H1 (cell line): ENCODE data around the gene KCTD2. TPM values are rescaled to one million over a fixed set of nuclear protein-coding genes. Genes with fewer than 3 reads are reported as not detected.

Experiments used
- BRCA1 ChIP-seq: IDR thresholded peaks from 2 replicates; pipeline ENCODE4 v1.6.1; 2012; ENCODE audit warnings: low read depth, low read length, improper control_type of control experiment
- CBX8 ChIP-seq: fragments of 300-800, 300-1000 bp; sonication (generic); IDR thresholded peaks from 2 replicates; pipeline ENCODE4 v1.7.1; 2016; ENCODE audit warnings: low read depth, low read length, borderline replicate concordance
- CHD7 ChIP-seq: fragments of 300-600 bp; sonication (generic); IDR thresholded peaks from 2 replicates; pipeline ENCODE4 v1.7.1; 2012; ENCODE audit warnings: low read length, moderate library complexity, mild to moderate bottlenecking, inconsistent platforms; ENCODE audit not compliant: insufficient replicate concordance
- CREB1 ChIP-seq: IDR thresholded peaks from 2 replicates; pipeline ENCODE4 v1.6.1; 2012; ENCODE audit warnings: inconsistent platforms
- HDAC6 ChIP-seq: IDR thresholded peaks from one replicate; pipeline ENCODE4 v1.7.1; 2012; ENCODE audit warnings: low read depth, mild to moderate bottlenecking, inconsistent platforms, low read length, moderate library complexity
- RAD21 ChIP-seq, 2 experiments: IDR thresholded peaks in 1 of 2; conservative IDR thresholded peaks in 1 of 2; 2 replicates each; pipeline ENCODE4 v1.6.1; 2011; ENCODE audit warnings: low read depth in 2 of 2, low read length in 2 of 2, improper control_type of control experiment in 1 of 2, inconsistent platforms in 1 of 2, mild to moderate bottlenecking in 1 of 2, moderate library complexity in 1 of 2
- SIRT6 ChIP-seq: IDR thresholded peaks from one replicate; pipeline ENCODE4 v1.7.1; 2012; ENCODE audit warnings: low read length, inconsistent platforms
- SP1 ChIP-seq: IDR thresholded peaks from 2 replicates; pipeline ENCODE4 v1.6.1; 2011; ENCODE audit warnings: low read depth, low read length
- SRF ChIP-seq: IDR thresholded peaks from 2 replicates; pipeline ENCODE4 v1.6.1; 2011; ENCODE audit warnings: mild to moderate bottlenecking, low read depth, low read length, moderate library complexity
- TAF7 ChIP-seq: optimal IDR thresholded peaks from 2 replicates; pipeline ENCODE3; 2011; ENCODE audit warnings: low read depth, mild to moderate bottlenecking, inconsistent platforms, low read length, moderate library complexity, borderline replicate concordance
- polyA plus RNA-seq, 7 experiments: library from polyadenylated mRNA; depleted of rRNA in 3 of 7; stranded (reverse) in 5 of 7; unstranded in 2 of 7; fragments of >200 nt in 5 of 7; fragments of 200-250 nt in 2 of 7; gene quantifications; 1 replicate in 5 of 7; 2 replicates in 1 of 7; 4 replicates in 1 of 7; pipeline versions ENCODE4 v1.2.1 to v1.2.3, GENCODE V29; 2011 to 2013; ENCODE audit warnings: missing spikeins in 2 of 7, mixed read lengths in 2 of 7
- total RNA-seq: library from RNA; stranded (reverse); fragmentation: NEBNext Ultra II Directional; extraction: Animal tissue kit (Norgen Biotek cat#: 25700); gene quantifications from 2 replicates; pipeline ENCODE4 v1.2.1, GENCODE V29; 2021

Gene KCTD2
- total and polyA plus RNA-seq, 2 of the 8 experiments (the other 6 are each of a cell fraction or from before 2014, with no cell fraction given) = 33.7 to 36.8 TPM

- TF ChIP-seq RAD21 (IDR thresholded peaks at IDR 0.05 in 1 of 2, conservative IDR thresholded peaks at IDR 0.05 in 1 of 2; ENCODE audit: low read depth in 2 of 2, low read length in 2 of 2) = 0 out of 4 replicates have a peak, but pooled peaks of 1 of the 2 experiments have one; percentile 3
- no peak for TF ChIP-seq CREB1
- TF ChIP-seq BRCA1 = no peak
- no peak for TF ChIP-seq CBX8
- TF ChIP-seq SIRT6 = no peak
- no peak for TF ChIP-seq CHD7
- TF ChIP-seq SP1 = no peak
- no peak for TF ChIP-seq SRF
- TF ChIP-seq HDAC6 = no peak
- peak; percentile 38 for TF ChIP-seq TAF7
These were observed 40.8 kb downstream of the KCTD2 start, which contains the start of gene SLC16A5 (continued) for GRCh38 chr17:75087558-75088453.
